Measurements from ENCODE around the gene ADAMTS2.

- TF ChIP-seq CTCF (IDR thresholded peaks at IDR 0.05): no peak
- no peak for TF ChIP-seq EZH2 (IDR thresholded peaks at IDR 0.05)
- TF ChIP-seq EZH2phosphoT487 (IDR thresholded peaks at IDR 0.05): no peak
Measured at GRCh38 chr5:179281694-179282093, 63.6 kb downstream of the ADAMTS2 start.

All from neural progenitor cell (in vitro differentiated cells).